Colonic mucosa (tissue), 4 donors: Measurements from ENCODE around the gene EXOC4. TPM values are rescaled to one million over a fixed set of nuclear protein-coding genes. Genes with fewer than 3 reads are reported as not detected.

Experiments used
- DNase-seq: peaks from one replicate; pipeline ENCODE4 v3.0.0-alpha.2; 2020
- H3K27ac ChIP-seq: fragments of 200-600 bp; one replicate; pipeline ENCODE4 v1.8.0; 2021
- H3K27me3 ChIP-seq: fragments of 200-600 bp; one replicate; pipeline ENCODE4 v1.8.0; 2021
- H3K36me3 ChIP-seq: fragments of 200-600 bp; one replicate; pipeline ENCODE4 v1.8.0; 2021
- H3K4me1 ChIP-seq: fragments of 200-600 bp; one replicate; pipeline ENCODE4 v1.8.0; 2021; ENCODE audit warnings: mild to moderate bottlenecking
- H3K4me3 ChIP-seq: fragments of 200-600 bp; one replicate; pipeline ENCODE4 v1.8.0; 2021
- H3K9ac ChIP-seq, 2 donors: one replicate each; pipeline ENCODE4 v1.7.0; 2013; ENCODE audit warnings: control low read depth in 2 of 2, low read depth in 2 of 2, low read length in 2 of 2
- H3K9me3 ChIP-seq: fragments of 200-600 bp; one replicate; pipeline ENCODE4 v1.8.0; 2021
- intact Hi-C: fragments of 100-400 bp; cut with DNase I; formaldehyde crosslinking; loops from one replicate; pipeline ENCODE4 v1.14.1; 2022
- total RNA-seq, 2 donors: library from RNA; stranded (reverse); fragmentation: NEBNext Ultra II Directional in 1 of 2; extraction: Animal tissue kit (Norgen Biotek cat#: 25700) in 1 of 2; gene quantifications; one replicate each; pipeline ENCODE4 v1.2.1, GENCODE V29; 2021
- TF ChIP-seq, protein P1 (sequence below): fragments of 200-600 bp; IDR thresholded peaks from one replicate; pipeline ENCODE4 v1.8.0; 2022; ENCODE audit warnings: antibody characterized with exemption, mild to moderate bottlenecking
- donor health status: healthy.
- donor health status: DM: no; HTN: no; CAD: no.
- donor health status: DM: no; HTN: no; CAD: no.

EXOC4 gene
- total RNA-seq, 2 donors from 2014 or later, result 61.1 to 73.3 TPM

GRCh38 chr7:133609806-133610205 lies 356.9 kb downstream of the EXOC4 start:
- intact Hi-C loops, result no loop called here
- Histone ChIP-seq H3K4me3 (no peak overlapping the region), H3K4me1 (no peaks in the 10 kb centered on the region), H3K27ac (no peak overlapping the region), H3K36me3 (no peaks in the 10 kb centered on the region), H3K27me3 (no peaks in the 10 kb centered on the region), H3K9me3 (no peaks in the 10 kb centered on the region), H3K9ac (no peak overlapping the region)
- no peak for DNase-seq
- TF ChIP-seq, protein P1, sequence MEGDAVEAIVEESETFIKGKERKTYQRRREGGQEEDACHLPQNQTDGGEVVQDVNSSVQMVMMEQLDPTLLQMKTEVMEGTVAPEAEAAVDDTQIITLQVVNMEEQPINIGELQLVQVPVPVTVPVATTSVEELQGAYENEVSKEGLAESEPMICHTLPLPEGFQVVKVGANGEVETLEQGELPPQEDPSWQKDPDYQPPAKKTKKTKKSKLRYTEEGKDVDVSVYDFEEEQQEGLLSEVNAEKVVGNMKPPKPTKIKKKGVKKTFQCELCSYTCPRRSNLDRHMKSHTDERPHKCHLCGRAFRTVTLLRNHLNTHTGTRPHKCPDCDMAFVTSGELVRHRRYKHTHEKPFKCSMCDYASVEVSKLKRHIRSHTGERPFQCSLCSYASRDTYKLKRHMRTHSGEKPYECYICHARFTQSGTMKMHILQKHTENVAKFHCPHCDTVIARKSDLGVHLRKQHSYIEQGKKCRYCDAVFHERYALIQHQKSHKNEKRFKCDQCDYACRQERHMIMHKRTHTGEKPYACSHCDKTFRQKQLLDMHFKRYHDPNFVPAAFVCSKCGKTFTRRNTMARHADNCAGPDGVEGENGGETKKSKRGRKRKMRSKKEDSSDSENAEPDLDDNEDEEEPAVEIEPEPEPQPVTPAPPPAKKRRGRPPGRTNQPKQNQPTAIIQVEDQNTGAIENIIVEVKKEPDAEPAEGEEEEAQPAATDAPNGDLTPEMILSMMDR, result no peak

GRCh38 chr7:133611955-133612354 lies 359.1 kb downstream of the EXOC4 start:
- Histone ChIP-seq H3K27me3 (no peaks in the 10 kb centered on the region), H3K9ac (no peak overlapping the region)
- TF ChIP-seq, protein P1, result no peak

GRCh38 chr7:133613250-133613790 lies 360.4 kb downstream of the EXOC4 start:
- intact Hi-C loops, result no loop called here
- Histone ChIP-seq H3K9ac (no peak overlapping the region), H3K27me3 (no peaks in the 10 kb centered on the region), H3K27ac (no peak overlapping the region), H3K4me1 (no peaks in the 10 kb centered on the region), H3K9me3 (no peaks in the 10 kb centered on the region), H3K36me3 (no peaks in the 10 kb centered on the region), H3K4me3 (no peak overlapping the region)
- DNase-seq, result no peak
- TF ChIP-seq, protein P1, result no peak

More at GRCh38 chr7:133611955-133612354, 359.1 kb downstream of the EXOC4 start:
- DNase-seq, result no peak
- no peaks in the 10 kb centered on the region for H3K4me1 ChIP-seq
- H3K9me3 ChIP-seq, result no peaks in the 10 kb centered on the region
- no peak overlapping the region for H3K4me3 ChIP-seq
- no peak overlapping the region for H3K27ac ChIP-seq
- intact Hi-C loops, result no loop called here
- H3K36me3 ChIP-seq, result no peaks in the 10 kb centered on the region

GRCh38 chr7:133614251-133614650 lies 361.4 kb downstream of the EXOC4 start:
- Histone ChIP-seq H3K36me3 (no peaks in the 10 kb centered on the region), H3K27me3 (no peaks in the 10 kb centered on the region), H3K9me3 (no peaks in the 10 kb centered on the region), H3K4me1 (no peaks in the 10 kb centered on the region), H3K27ac (no peak overlapping the region), H3K4me3 (no peak overlapping the region), H3K9ac (no peak overlapping the region)
- TF ChIP-seq, protein P1, result no peak
- intact Hi-C loops, result no loop called here
- DNase-seq, result no peak

DNA sequence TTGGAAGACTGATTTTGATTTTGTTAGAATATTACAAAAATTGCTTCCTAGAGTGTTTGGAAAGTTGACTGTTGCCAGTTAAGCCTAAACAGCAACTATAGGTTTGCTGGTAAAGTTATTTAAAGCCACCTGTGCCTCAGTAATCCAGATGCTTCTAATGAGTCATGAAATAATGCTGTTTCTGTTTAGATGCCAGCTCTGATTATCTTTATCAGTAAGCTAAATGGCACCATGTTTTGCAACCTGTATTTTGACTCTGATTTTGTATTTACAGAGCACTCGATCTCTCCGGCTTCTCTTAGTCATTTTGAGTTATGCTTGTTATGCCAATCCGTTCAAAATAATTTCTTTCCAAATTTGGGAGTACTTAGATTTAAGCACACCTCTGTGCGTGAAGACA lies 366.1 kb downstream of the EXOC4 start:
- intact Hi-C loops, result no loop called here
- H3K4me3 ChIP-seq, result no peak overlapping the region
- no peak for DNase-seq
- H3K36me3 ChIP-seq, result no peaks in the 10 kb centered on the region
- H3K9ac ChIP-seq, result no peak overlapping the region
- no peaks in the 10 kb centered on the region for H3K4me1 ChIP-seq
- no peaks in the 10 kb centered on the region for H3K27me3 ChIP-seq
- no peak overlapping the region for H3K27ac ChIP-seq
- H3K9me3 ChIP-seq, result no peaks in the 10 kb centered on the region
- TF ChIP-seq, protein P1, result no peak
